ENCODE data around the gene NUDT13.
"Not testable (repeated sequence)": the region's sequence is repeated elsewhere in the genome, so short reads cannot be mapped to it uniquely, and the experiment has no call there.

Gene NUDT13

GRCh38 chr10:73099141-73099540 lies 11.1 kb upstream of the NUDT13 start:
- DNase-seq (ENCODE audit: low read depth, low spot score), result no peak

GRCh38 chr10:73106301-73106700 lies 4.0 kb upstream of the NUDT13 start:
- no peak for DNase-seq (ENCODE audit: low read depth, low spot score)

- DNase-seq (ENCODE audit: low read depth, low spot score), result not testable (repeated sequence)
Observed at GRCh38 chr10:73109248-73109652, 1.0 kb upstream of the NUDT13 start.

- DNase-seq (ENCODE audit: low read depth, low spot score), result not testable (repeated sequence)
Observed at GRCh38 chr10:73112032-73112431, 1.8 kb downstream of the NUDT13 start.

GRCh38 chr10:73113551-73113950 lies 3.3 kb downstream of the NUDT13 start:
- DNase-seq (ENCODE audit: low read depth, low spot score), result no peak

- DNase-seq (ENCODE audit: low read depth, low spot score), result no peak
Observed at GRCh38 chr10:73116017-73116416, 5.8 kb downstream of the NUDT13 start.

- peak; percentile 42 for DNase-seq (ENCODE audit: low read depth, low spot score)
Observed at GRCh38 chr10:73117976-73118743, 7.9 kb downstream of the NUDT13 start.

GRCh38 chr10:73119457-73119856 lies 9.2 kb downstream of the NUDT13 start:
- no peak for DNase-seq (ENCODE audit: low read depth, low spot score)

GRCh38 chr10:73119952-73120351 lies 9.7 kb downstream of the NUDT13 start:
- no peak for DNase-seq (ENCODE audit: low read depth, low spot score)

- DNase-seq (ENCODE audit: low read depth, low spot score), result no peak
Observed at GRCh38 chr10:73126343-73126742, 16.1 kb downstream of the NUDT13 start.

- no peak for DNase-seq (ENCODE audit: low read depth, low spot score)
Observed at GRCh38 chr10:73131301-73131700, 21.0 kb downstream of the NUDT13 start.

- no peak for DNase-seq (ENCODE audit: low read depth, low spot score)
Observed at GRCh38 chr10:73131913-73132686, 21.8 kb downstream of the NUDT13 start.

GRCh38 chr10:73134727-73135126 lies 24.5 kb downstream of the NUDT13 start:
- DNase-seq (ENCODE audit: low read depth, low spot score), result no peak

- DNase-seq (ENCODE audit: low read depth, low spot score), result no peak
Observed at GRCh38 chr10:73136627-73137026, 26.4 kb downstream of the NUDT13 start.

- DNase-seq (ENCODE audit: low read depth, low spot score), result no peak
Observed at GRCh38 chr10:73139251-73139650, 29.0 kb downstream of the NUDT13 start.

- DNase-seq (ENCODE audit: low read depth, low spot score), result no peak
Observed at GRCh38 chr10:73141603-73142002, 31.3 kb downstream of the NUDT13 start.

- not testable (repeated sequence) for DNase-seq (ENCODE audit: low read depth, low spot score)
Observed at GRCh38 chr10:73150633-73151413, 40.6 kb downstream of the NUDT13 start.

GRCh38 chr10:73152009-73152408 lies 41.8 kb downstream of the NUDT13 start:
- no peak for DNase-seq (ENCODE audit: low read depth, low spot score)

- no peak for DNase-seq (ENCODE audit: low read depth, low spot score)
Observed at GRCh38 chr10:73156054-73156453, 45.8 kb downstream of the NUDT13 start.

- peak; percentile 64 for DNase-seq (ENCODE audit: low read depth, low spot score)
Observed at GRCh38 chr10:73159038-73159648, 48.9 kb downstream of the NUDT13 start.

GRCh38 chr10:73161079-73161478 lies 50.8 kb downstream of the NUDT13 start:
- DNase-seq (ENCODE audit: low read depth, low spot score), result no peak

GRCh38 chr10:73161662-73162061 lies 51.4 kb downstream of the NUDT13 start:
- DNase-seq (ENCODE audit: low read depth, low spot score), result no peak

Measured in astrocyte of the hippocampus (primary cell).